WI38 (cell line): ENCODE measurements around the gene CDC42SE2.

ENCODE experiments used
- H3K4me3 ChIP-seq: 2 replicates; pipeline ENCODE4 v1.5.1; 2011; ENCODE audit warnings: low read depth, mild to moderate bottlenecking, control low read depth, low read length
- TF ChIP-seq, protein P1 (sequence below): IDR thresholded peaks from 2 replicates; pipeline ENCODE4 v1.5.1; 2012; ENCODE audit warnings: low read depth, mild to moderate bottlenecking, control low read depth, low read length

Gene CDC42SE2

GRCh38 chr5:131288328-131288727 is 24.5 kb downstream of the CDC42SE2 start:
- TF ChIP-seq, protein P1, sequence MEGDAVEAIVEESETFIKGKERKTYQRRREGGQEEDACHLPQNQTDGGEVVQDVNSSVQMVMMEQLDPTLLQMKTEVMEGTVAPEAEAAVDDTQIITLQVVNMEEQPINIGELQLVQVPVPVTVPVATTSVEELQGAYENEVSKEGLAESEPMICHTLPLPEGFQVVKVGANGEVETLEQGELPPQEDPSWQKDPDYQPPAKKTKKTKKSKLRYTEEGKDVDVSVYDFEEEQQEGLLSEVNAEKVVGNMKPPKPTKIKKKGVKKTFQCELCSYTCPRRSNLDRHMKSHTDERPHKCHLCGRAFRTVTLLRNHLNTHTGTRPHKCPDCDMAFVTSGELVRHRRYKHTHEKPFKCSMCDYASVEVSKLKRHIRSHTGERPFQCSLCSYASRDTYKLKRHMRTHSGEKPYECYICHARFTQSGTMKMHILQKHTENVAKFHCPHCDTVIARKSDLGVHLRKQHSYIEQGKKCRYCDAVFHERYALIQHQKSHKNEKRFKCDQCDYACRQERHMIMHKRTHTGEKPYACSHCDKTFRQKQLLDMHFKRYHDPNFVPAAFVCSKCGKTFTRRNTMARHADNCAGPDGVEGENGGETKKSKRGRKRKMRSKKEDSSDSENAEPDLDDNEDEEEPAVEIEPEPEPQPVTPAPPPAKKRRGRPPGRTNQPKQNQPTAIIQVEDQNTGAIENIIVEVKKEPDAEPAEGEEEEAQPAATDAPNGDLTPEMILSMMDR: no peak

GRCh38 chr5:131289738-131290137 is 25.9 kb downstream of the CDC42SE2 start:
- H3K4me3 ChIP-seq: no peak overlapping the region
- TF ChIP-seq, protein P1: no peak

More at GRCh38 chr5:131288328-131288727, 24.5 kb downstream of the CDC42SE2 start:
- H3K4me3 ChIP-seq: no peak overlapping the region

DNA sequence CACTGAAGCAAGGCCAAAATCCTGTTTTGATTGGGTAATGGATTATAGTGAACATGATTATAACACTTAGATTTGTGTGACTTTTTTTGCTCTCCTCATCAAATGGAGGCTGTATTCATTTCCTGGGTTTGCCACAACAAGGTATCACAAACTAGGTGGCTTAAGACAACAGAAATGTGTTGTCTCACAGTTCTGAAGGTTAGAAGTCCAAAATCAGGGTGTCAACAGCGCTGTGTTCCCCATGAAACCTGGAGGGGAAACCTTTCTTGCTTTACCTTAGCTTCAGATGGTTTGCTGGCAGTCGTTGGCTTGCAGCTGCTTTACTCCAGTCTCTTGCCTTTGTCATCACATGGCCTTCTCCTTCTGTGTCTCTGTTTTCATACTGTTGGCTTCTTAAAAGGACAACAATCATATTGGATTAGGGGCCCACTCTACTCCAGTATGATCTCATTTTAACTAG is 32.4 kb downstream of the CDC42SE2 start:
- TF ChIP-seq, protein P1: no peak
- no peak overlapping the region for H3K4me3 ChIP-seq

GRCh38 chr5:131297886-131298285 is 34.0 kb downstream of the CDC42SE2 start:
- TF ChIP-seq, protein P1: no peak
- no peak overlapping the region for H3K4me3 ChIP-seq

- TF ChIP-seq, protein P1: no peak
- H3K4me3 ChIP-seq: no peak overlapping the region
Observed at GRCh38 chr5:131299465-131299864, 35.6 kb downstream of the CDC42SE2 start.

DNA sequence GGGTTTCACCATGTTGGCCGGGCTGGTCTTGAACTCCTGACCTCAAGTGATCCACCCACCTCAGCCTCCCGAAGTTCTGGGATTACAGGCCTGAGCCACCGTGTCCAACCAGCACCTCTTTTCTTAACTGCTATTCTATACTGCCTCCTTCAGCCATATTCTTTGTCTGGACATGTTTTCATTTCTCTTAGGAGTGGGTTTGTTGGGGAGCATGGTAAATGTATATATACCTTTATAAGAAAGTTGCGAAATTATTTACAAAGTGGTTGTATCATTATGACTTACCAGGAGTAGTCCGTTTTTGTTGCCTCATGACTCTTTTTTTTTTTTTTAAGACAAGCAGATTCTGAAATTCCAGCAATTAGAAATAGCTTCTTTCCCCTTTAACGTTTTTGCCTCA is 38.7 kb downstream of the CDC42SE2 start:
- no peak overlapping the region for H3K4me3 ChIP-seq
- TF ChIP-seq, protein P1: no peak

GRCh38 chr5:131303537-131303936 is 39.7 kb downstream of the CDC42SE2 start:
- TF ChIP-seq, protein P1: no peak
- H3K4me3 ChIP-seq: no peak overlapping the region
